Stimulated activated CD8-positive, alpha-beta memory T cell treated with anti-CD3 and anti-CD28 coated beads, Interleukin-15, amount 100 ng/mL, for 4 hours (primary cell): ENCODE measurements around the gene ZNF786.
"Not testable (repeated sequence)": the region's sequence is repeated elsewhere in the genome, so short reads cannot be mapped to it uniquely, and the experiment has no call there.

Experiments
- DNase-seq, 2 donors: peaks; one replicate each; pipeline ENCODE4 v3.0.0-alpha.2; 2020; ENCODE audit warnings: low read depth in 2 of 2

The ZNF786 gene

GRCh38 chr7:149077594-149077993 lies 12.9 kb downstream of the ZNF786 start:
- DNase-seq, result no peak

DNA sequence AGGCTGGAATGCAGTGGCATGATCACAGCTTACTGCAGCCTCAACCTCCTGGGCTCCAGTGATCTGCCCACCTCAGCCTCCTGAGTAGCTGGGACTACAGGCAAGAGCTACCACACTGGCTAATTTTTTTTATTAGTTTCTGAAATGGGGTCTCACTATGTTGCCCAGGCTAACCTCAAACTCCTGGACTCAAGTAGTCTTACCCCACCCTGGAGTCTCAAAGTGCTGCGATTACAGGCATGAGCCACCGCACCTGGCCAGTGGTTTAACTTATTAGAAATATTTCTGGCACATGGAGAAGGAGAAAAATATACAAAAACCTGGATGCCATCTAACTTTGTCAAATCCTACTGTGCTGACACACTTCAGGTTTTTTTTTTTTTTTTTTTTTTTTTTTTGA lies 15.2 kb downstream of the ZNF786 start:
- DNase-seq, result no peak

DNA sequence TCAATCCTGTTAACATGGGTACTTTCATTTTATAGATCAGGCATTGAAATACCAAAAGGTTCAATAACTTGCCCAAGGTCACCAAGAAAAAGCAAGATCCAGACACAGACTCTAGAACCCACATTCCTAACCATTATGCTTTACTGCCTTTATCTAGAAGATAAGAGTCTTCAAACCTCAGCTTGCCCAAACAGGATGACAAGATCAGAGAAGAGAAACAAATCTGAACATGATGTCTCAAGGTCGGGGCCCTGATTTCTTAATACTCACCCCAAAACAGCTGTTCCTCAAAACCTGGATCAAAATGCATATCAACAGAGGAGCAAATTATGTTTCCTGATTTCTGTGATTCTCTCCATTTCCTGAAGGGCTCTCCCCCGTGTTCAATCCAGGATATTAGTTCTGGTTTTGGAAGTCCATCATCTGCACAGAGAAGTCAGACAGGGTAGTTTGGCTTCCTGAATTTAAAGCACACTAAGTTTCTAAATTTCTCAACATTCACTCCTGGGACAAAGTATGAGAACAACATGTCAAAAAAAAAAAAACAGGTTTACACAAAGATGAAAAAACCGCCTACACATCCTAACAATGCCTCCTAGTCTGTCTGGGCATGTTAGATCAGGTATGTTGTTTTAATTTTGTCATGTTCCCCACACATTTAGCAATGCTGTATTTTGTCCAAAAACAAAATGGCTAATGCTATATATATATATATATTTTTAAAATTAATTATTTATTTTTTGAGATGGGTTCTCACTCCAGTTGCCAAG lies 16.2 kb downstream of the ZNF786 start:
- DNase-seq, result no peak

GRCh38 chr7:149072438-149072775 lies 18.1 kb downstream of the ZNF786 start:
- DNase-seq, result no peak

GRCh38 chr7:149071641-149072437 lies 18.7 kb downstream of the ZNF786 start:
- peak in 1 of 2 donors; percentile 16 for DNase-seq

DNA sequence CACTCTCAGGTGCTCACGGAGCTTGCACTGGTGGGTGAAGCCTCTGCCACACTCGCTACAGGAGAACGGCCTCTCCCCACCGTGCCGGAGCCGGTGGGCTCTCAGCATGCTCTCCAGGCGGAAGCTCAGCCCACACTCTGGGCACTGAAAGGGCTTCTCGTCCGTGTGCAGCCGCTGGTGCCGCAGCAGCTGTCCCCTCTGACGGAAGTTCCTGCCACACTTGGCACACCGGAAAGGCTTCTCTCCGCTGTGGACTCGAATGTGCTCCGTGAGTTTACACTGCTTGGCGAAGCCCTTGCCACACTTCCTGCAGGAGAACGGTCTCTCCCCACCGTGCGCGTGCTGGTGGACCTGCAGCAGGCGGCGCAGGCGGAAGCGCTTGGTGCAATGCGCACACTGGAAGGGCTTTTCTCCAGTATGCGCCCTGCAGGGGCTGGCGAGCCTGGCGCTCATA lies 19.3 kb downstream of the ZNF786 start:
- no peak for DNase-seq

GRCh38 chr7:149070372-149071125 lies 20.0 kb downstream of the ZNF786 start:
- no peak for DNase-seq

DNA sequence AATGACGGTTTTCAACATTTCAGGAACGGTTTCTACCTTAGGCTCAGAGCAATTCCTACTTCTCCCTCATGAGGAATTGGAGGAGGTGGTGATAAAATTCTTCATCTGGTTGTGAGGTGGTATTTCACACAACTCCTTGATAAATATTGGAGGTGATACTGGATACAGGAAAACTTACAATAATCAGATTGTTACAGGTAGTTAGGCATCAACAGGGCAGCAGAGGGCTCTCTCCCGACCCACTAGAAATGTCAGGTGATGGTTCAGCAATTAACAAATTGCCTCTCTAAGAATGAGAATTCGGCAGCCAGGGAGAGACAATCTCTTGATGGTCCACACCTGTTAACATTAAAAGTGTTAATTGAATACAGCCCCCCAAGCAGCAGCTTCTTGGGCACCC lies 22.6 kb downstream of the ZNF786 start:
- no peak for DNase-seq

GRCh38 chr7:149063476-149063875 lies 27.0 kb downstream of the ZNF786 start:
- no peak for DNase-seq

DNA sequence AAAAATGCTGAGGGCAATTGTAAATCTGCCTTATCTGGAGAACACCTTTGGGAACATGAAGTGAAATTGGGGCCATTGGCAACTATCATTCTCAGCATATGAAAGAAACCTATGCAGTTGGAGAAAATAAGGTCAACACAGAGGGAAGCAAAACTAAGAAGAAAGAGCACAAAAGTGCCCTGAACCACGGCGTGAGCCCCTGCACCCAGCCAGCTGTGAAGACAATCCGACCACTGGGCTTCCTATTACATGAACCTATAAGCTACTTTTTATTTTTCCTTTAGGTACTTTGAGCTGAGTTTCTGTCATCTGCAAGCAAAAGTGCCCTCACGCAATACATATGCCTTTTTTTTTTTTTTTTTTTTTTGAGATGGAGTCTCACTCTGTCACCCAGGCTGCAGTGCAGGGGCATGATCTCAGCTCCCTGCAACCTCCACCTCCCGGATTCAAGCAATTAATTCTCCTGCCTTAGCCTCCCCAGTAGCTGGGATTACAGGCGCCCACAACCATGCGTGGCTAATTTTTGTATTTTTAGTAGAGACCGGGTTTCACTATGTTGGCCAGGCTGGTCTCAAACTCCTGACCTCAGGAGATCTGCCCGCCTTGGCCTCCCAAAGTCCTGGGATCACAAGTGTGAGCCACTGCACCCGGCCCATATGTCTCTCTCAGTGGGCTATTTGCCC lies 28.2 kb downstream of the ZNF786 start:
- DNase-seq, result not testable (repeated sequence)

GRCh38 chr7:149060156-149060555 lies 30.4 kb downstream of the ZNF786 start:
- no peak for DNase-seq

- no peak for DNase-seq
Measured at GRCh38 chr7:149053885-149054284, 36.6 kb downstream of the ZNF786 start.

DNA sequence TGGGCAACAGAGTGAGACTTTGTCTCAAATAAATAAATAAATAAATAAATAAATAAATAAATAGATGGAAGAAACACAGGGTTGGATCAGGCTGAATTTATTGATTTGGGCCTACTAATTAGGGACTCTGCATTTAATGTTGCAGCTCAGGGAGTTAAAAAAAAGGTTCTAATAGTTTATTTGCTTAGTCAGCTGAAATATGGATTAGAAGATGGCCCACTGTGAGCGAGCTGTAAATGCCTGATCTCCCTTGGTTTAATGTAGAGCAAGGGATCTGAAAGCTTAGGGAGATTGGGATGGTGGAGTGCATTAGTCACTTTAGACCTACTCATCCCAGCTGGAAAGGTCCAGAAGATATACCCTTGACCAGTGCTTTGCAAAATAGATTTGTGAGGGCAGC lies 37.1 kb downstream of the ZNF786 start:
- DNase-seq, result no peak

GRCh38 chr7:149050941-149051340 lies 39.6 kb downstream of the ZNF786 start:
- DNase-seq, result no peak

DNA sequence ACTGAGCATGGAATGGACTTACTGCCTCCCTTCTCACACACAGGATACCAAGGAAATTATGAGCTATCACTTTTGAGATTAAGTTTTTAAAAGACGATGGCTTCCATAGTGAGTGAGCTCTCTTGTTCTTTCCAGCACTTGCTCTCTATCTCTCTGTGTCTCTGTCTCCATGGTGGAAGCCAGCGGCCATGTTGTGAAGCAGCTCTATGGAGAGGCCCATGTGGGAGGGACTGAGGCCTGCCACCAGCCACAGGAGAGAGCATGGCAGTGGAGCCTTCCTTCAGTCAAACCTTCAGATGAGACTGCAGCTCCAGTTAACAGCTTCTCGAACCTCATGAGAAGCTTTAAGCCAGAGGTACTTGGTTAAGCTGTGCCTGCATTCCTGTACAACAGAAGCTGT lies 41.7 kb downstream of the ZNF786 start:
- DNase-seq, result no peak

DNA sequence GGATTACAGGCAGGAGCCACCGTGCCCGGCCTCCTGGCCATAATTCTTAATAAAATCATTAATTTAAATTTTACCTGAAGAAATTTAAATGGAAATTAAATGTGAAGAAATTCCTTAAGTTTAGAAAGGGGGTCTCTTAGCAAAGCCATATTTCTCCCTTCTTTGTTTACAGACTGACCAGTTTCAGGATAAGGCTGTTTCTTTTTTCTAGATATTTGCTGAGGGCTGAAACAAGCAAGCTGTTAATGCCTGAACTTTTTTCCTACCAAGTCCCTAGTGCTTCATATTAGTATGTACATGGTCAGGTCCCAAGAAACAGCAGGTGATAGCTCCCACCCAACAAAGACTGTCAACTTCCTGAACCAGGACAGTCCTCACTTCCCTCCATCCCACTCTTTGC lies 44.1 kb downstream of the ZNF786 start:
- no peak for DNase-seq

- no peak for DNase-seq
Measured at GRCh38 chr7:149043936-149044335, 46.6 kb downstream of the ZNF786 start.

- no peak for DNase-seq
Measured at GRCh38 chr7:149041350-149041749, 49.2 kb downstream of the ZNF786 start.

DNA sequence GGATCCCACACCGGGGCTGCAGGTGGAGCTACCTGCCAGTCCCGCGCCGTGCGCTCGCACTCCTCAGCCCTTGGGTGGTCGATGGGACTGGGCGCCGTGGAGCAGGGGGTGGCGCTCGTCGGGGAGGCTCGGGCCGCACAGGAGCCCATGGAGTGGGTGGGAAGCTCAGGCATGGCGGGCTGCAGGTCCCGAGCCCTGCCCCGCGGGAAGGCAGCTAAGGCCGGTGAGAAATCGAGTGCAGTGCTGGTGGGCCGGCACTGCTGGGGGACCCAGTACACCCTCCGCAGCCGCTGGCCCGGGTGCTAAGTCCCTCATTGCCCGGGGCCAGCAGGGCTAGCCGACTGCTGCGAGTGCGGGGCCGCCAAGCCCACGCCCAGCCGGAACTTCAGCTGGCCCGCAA lies 51.9 kb downstream of the ZNF786 start:
- DNase-seq, result not testable (repeated sequence)

GRCh38 chr7:149036676-149037075 lies 53.8 kb downstream of the ZNF786 start:
- no peak for DNase-seq

- DNase-seq, result no peak
Measured at GRCh38 chr7:149031353-149031910, 59.1 kb downstream of the ZNF786 start.

DNA sequence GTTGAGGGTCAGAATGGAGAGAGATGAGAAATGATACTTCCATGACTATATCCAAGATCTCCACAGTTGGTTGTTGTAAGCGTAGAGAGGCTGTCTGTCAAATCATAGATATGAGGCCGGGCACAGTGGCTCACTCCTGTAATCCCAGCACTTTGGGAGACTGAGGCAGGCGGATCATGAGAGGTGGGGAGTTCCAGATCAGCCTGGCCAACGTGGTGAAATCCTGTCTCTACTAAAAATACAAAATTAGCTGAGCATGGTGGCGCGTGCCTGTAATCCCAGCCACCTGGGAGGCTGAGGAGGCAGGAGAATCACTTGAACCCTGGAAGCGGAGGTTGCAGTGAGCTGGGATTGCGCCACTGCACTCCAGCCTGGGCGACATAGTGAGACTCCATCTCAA lies 60.1 kb downstream of the ZNF786 start:
- DNase-seq, result not testable (repeated sequence)
